MV-4-11 (cell line): ENCODE results near the gene SLC11A2.
"Not testable (repeated sequence)": the region's sequence is repeated elsewhere in the genome, so short reads cannot be mapped to it uniquely, and the experiment has no call there.

Experiments used
- DNase-seq: peaks from one replicate; lab custom pipeline; 2025; lab: John Stamatoyannopoulos, UW

SLC11A2 gene

DNA sequence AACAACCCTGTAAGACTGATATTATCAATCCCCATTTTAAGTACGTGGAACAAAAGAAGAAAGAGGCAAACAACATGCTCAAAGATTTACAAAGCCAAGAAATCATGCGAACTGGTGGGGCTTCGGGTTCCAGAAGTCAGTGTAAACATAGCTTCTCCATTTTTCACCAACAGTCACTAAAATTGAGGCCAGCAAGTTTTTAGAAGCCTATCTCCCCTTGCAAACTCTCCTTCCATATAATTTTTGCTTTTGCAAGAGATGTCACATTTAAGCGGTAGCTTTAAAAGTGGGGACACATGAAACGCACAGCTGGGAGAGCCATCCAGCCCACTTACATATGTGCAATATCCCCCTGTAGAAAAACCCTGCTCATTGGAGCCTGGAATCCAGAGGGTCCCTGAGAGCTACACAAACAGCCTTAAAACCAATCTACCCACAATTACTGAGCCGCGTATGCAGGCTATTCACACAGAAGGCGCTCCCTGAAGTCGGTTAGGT lies 797 bp downstream of the SLC11A2 start:
- peak; percentile 18 for DNase-seq

GRCh38 chr12:51023625-51024382 lies 2.4 kb downstream of the SLC11A2 start:
- DNase-seq = no peak

DNA sequence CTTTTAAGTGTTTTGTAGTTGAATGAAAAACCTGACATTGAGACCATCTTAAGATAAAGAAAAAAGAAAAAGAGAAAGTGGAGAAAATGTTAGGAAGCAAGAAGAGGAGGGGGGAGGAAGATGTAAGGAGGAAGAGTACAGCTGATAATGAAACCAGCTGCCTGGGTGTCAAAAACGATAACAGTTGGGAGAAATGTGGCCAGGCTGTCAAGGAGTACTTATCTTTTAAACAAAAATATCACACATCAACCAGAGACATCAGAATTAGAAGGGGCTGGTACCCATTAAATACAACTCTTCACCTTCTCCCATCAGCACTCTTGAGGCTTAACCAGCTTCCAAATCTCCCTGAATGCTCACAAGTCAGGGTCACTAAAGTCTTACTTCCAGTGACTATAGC lies 4.5 kb downstream of the SLC11A2 start:
- peak; percentile 20 for DNase-seq

DNA sequence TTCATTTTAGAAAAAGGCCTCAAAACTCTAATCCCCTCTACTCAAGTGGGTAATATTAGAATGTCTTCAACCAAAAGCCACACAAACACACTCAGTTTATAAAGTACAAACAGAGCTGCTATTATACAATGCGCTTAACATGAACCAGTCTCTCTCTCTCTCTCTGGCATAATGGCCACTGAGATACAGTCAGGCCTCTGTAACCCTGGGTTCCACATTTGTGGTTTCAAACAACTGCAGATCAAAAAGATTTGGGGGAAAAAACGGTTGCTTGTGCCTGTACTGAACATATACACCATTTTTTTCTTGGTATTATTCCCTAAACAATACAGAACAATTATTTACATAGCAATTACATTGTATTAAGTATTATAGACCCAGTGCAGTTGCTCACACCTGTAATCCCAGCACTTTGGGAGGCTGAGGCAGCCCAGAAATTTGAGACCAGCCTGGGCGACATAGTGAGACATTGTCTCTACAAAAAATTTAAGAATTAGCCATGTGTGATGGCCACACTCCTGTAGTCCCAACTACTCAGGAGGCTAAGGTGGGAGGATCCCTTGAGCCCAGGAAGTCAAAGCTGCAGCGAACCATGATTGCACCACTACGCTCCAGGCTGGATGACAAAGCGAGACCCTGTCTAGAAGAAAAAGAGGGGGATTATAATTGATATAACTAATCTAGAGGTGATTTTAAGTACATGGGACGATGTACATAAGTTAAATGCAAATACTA lies 5.6 kb downstream of the SLC11A2 start:
- DNase-seq = peak; percentile 46

DNA sequence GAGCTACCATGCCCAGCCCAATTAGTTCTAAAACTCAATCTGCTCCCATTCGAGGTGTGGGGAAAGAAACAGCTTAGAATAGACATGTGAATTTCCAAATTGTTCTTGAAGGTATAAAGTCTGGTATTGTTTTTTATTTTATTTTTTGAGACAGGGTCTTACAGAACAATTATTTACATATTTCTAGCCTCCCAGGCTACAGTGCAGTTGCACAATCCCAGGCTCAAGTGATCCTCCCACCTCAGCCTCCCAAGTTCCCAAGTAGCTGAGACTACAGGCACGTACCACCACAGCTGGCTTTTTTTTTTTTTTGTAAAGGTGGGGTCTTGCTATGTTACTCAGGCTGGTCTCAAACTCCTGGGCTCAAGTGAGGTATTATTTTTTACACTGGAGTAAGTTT lies 6.3 kb downstream of the SLC11A2 start:
- no peak for DNase-seq

GRCh38 chr12:51018956-51019355 lies 7.2 kb downstream of the SLC11A2 start:
- DNase-seq = no peak

DNA sequence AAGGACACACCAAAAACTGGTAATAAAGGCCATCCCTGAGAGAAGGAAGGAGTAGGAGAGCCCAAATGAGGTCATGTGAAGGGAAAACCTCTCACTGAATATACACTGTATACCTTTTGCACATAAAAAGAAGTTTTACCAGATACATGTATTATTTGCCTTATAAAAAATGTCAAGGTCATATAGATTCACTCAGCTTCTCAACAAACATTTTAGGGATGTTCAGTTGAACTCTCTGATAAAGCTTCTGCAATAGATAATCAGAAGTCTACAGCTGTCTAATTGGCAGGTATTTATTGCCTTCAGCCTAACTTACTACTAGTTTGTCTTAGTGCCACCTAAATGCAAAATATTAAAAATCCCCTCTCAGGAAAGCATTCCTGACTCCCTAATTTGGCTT lies 8.7 kb downstream of the SLC11A2 start:
- DNase-seq = no peak

DNA sequence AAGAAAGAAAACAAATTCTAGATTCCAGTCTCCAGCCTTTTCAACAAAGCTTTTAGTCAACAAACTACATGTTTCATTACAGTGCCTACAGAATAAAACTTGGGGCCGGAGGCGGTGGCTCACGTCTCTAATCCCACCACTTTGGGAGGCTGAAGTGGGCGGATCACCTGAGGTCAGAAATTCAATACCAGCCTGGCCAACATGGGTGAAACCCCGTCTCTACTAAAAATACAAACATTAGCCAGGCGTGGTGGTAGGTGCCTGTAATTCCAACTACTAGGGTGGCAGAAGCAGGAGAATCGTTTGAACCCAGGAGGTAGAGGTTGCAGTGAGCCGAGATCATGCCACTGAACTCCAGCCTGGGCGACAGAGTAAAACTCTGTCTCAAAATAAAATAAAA lies 11.7 kb downstream of the SLC11A2 start:
- DNase-seq = not testable (repeated sequence)

GRCh38 chr12:51013441-51013840 lies 12.7 kb downstream of the SLC11A2 start:
- DNase-seq = no peak

GRCh38 chr12:51012570-51013236 lies 13.5 kb downstream of the SLC11A2 start:
- DNase-seq = no peak

GRCh38 chr12:51011955-51012354 lies 14.2 kb downstream of the SLC11A2 start:
- no peak for DNase-seq

- peak; percentile 82 for DNase-seq
Measured at GRCh38 chr12:51009056-51009440, 17.1 kb downstream of the SLC11A2 start.

GRCh38 chr12:51008329-51009055 lies 17.7 kb downstream of the SLC11A2 start:
- DNase-seq = no peak

DNA sequence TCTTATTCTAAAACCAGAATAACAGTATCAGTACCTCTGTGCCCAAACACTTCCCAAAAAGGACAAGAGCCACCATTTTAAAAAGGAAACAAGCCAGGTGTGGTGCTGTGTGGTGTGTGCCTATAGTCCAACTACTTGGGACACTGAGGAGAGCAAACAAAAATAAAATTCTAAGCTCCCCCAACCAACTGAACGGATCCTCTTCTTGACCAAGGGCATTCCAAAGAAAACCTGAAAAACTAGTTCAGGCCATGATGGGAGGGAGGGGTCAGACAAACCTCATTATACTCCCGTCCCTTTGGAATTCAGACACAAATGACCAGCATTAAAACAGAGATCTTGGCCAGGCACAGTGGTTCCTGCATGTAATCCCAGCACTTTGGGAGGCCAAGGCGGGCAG lies 20.5 kb downstream of the SLC11A2 start:
- no peak for DNase-seq

DNA sequence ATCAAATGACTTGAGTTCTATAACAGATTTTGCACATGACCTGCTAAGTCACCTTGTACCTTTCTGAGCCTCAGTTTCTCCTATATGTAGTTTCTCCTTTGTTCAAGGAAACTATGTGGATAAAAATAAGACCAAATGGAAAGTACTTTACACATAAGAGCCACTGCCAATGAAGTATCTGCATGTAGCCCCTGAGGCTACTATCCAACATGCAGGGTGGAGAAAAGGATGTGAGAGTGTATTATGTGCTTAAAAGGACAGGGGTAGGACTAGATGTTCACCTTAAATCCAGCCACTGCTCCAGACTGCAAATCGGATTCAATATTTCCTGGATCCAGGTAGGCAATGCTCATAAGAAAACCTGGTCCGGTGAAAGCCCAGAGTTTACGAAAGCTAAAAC lies 21.2 kb downstream of the SLC11A2 start:
- no peak for DNase-seq

GRCh38 chr12:51004504-51004903 lies 21.7 kb downstream of the SLC11A2 start:
- DNase-seq = no peak

DNA sequence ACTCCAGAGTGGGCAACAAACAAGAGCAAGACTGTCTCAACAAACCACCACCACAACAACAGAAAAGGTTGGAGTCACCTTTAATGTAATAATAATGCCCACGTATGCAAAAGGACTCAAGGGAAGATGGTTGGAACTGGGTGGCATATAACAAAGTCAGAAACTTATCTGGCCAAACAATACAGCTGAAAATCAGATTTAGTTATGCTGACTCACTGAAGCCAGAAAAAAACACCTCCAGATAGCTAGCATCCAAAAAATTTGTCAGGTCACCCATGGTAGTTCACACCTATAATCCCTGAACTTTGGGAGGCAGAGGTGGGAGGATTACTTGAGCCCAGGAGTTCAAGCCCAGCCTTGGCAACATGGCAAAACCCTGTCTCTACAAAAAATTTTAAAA lies 24.4 kb downstream of the SLC11A2 start:
- no peak for DNase-seq

- DNase-seq = no peak
Measured at GRCh38 chr12:51000245-51000644, 25.9 kb downstream of the SLC11A2 start.

GRCh38 chr12:50999093-50999492 lies 27.1 kb downstream of the SLC11A2 start:
- DNase-seq = no peak

DNA sequence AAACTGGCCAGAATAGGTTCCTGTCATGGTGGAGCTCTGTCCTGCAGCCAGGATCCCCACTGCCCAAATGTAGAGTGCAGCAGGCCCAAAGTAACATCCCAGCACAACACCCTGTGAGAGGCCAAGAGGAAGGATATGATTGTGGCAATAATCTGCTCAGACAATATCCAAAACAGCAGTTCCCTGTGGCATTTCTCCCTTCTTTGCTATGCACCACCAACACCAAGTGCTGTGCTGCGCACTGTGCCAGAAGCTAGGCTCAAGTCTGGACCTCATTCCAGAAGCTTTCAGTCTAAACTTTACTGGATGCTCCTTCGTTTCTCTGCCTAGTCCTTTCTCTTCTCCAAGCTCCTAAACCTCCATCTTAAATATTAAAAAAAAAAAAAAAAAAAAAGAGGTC lies 33.4 kb downstream of the SLC11A2 start:
- no peak for DNase-seq

- peak; percentile 71 for DNase-seq
Measured at GRCh38 chr12:50991291-50991690, 34.9 kb downstream of the SLC11A2 start.

GRCh38 chr12:50990791-50991190 lies 35.4 kb downstream of the SLC11A2 start:
- no peak for DNase-seq
